Mesothelial cell of epicardium (in vitro differentiated cells): ENCODE data around the gene FAM3D. TPM values are rescaled to one million over a fixed set of nuclear protein-coding genes. Genes with fewer than 3 reads are reported as not detected.

ENCODE experiments used
- DNase-seq, 2 experiments: peaks; one replicate each; pipeline ENCODE4 v3.0.0; 2021; ENCODE audit warnings: low spot score in 2 of 2; ENCODE audit not compliant: unreplicated experiment in 2 of 2
- H3K27ac Mint-ChIP-seq: 2 replicates; pipeline ENCODE4 v1.8.0; 2021; ENCODE audit warnings: mixed read lengths
- H3K27me3 Mint-ChIP-seq: 2 replicates; pipeline ENCODE4 v1.8.0; 2021; ENCODE audit warnings: low read depth, mixed read lengths
- H3K36me3 Mint-ChIP-seq: 2 replicates; pipeline ENCODE4 v1.8.0; 2021; ENCODE audit warnings: mixed read lengths
- H3K4me1 Mint-ChIP-seq: 2 replicates; pipeline ENCODE4 v1.8.0; 2021; ENCODE audit warnings: mixed read lengths
- H3K4me3 Mint-ChIP-seq: 2 replicates; pipeline ENCODE4 v1.8.0; 2021; ENCODE audit warnings: mild to moderate bottlenecking, moderate library complexity, mixed read lengths
- H3K9me3 Mint-ChIP-seq: 2 replicates; pipeline ENCODE4 v1.8.0; 2021; ENCODE audit warnings: mixed read lengths
- CTCF ChIP-seq: fragments of 200-600 bp; sonication (generic); IDR thresholded peaks from one replicate; pipeline ENCODE4 v1.5.0; 2021; ENCODE audit warnings: antibody characterized with exemption; ENCODE audit not compliant: unreplicated experiment
- total RNA-seq: library from RNA; stranded (reverse); gene quantifications from 3 replicates; pipeline ENCODE4 v1.2.1, GENCODE V29; 2021

Gene FAM3D
- total RNA-seq, 1 donor from 2014 or later, result 0.16 TPM

GRCh38 chr3:58672451-58672850 lies 5.9 kb upstream of the FAM3D start:
- Mint-ChIP-seq H3K36me3 (no peaks in the 10 kb centered on the region), H3K27me3 (peaks cover 45% of the 10 kb centered on the region), H3K9me3 (peaks cover 31% of the 10 kb centered on the region), H3K27ac (no peak overlapping the region), H3K4me3 (no peak overlapping the region), H3K4me1 (no peaks in the 10 kb centered on the region)
- no peak for DNase-seq
- no peak for TF ChIP-seq CTCF

- no peaks in the 10 kb centered on the region for H3K36me3 Mint-ChIP-seq
- H3K9me3 Mint-ChIP-seq, result peaks cover 20% of the 10 kb centered on the region
- no peak for DNase-seq
- H3K27ac Mint-ChIP-seq, result no peak overlapping the region
- H3K27me3 Mint-ChIP-seq, result peaks cover 45% of the 10 kb centered on the region
- H3K4me1 Mint-ChIP-seq, result no peaks in the 10 kb centered on the region
- H3K4me3 Mint-ChIP-seq, result no peak overlapping the region
- TF ChIP-seq CTCF, result no peak
These were observed 4.0 kb upstream of the FAM3D start for GRCh38 chr3:58670506-58671135.

- peaks cover 3% of the 10 kb centered on the region for H3K9me3 Mint-ChIP-seq
- H3K4me1 Mint-ChIP-seq, result no peaks in the 10 kb centered on the region
- TF ChIP-seq CTCF, result no peak
- H3K36me3 Mint-ChIP-seq, result no peaks in the 10 kb centered on the region
- H3K27ac Mint-ChIP-seq, result no peak overlapping the region
- DNase-seq, result no peak
- H3K27me3 Mint-ChIP-seq, result peaks cover 42% of the 10 kb centered on the region
- H3K4me3 Mint-ChIP-seq, result no peak overlapping the region
These were observed 1.7 kb upstream of the FAM3D start for GRCh38 chr3:58668247-58668646.

GRCh38 chr3:58667704-58668103 lies 1.1 kb upstream of the FAM3D start:
- Mint-ChIP-seq H3K27ac (no peak overlapping the region), H3K4me3 (no peak overlapping the region), H3K4me1 (no peaks in the 10 kb centered on the region), H3K9me3 (peaks cover 3% of the 10 kb centered on the region), H3K36me3 (no peaks in the 10 kb centered on the region), H3K27me3 (peaks cover 40% of the 10 kb centered on the region)
- DNase-seq, result no peak
- TF ChIP-seq CTCF, result no peak

- Mint-ChIP-seq H3K9me3 (peaks cover 3% of the 10 kb centered on the region), H3K27me3 (peaks cover 38% of the 10 kb centered on the region), H3K4me1 (no peaks in the 10 kb centered on the region), H3K36me3 (no peaks in the 10 kb centered on the region), H3K27ac (no peak overlapping the region), H3K4me3 (no peak overlapping the region)
- DNase-seq, result no peak
- TF ChIP-seq CTCF, result no peak
These were observed 655 bp upstream of the FAM3D start for GRCh38 chr3:58667229-58667628.

GRCh38 chr3:58665405-58665804 lies 1.2 kb downstream of the FAM3D start:
- Mint-ChIP-seq H3K27me3 (peaks cover 28% of the 10 kb centered on the region), H3K27ac (no peak overlapping the region), H3K9me3 (peaks cover 3% of the 10 kb centered on the region), H3K4me1 (no peaks in the 10 kb centered on the region), H3K36me3 (no peaks in the 10 kb centered on the region), H3K4me3 (no peak overlapping the region)
- no peak for DNase-seq
- TF ChIP-seq CTCF, result no peak
